HEK293T (cell line): ENCODE data around the gene TBC1D2.

ENCODE experiments used
- ARNT ChIP-seq: fragments of 450-650 bp; IDR thresholded peaks from 2 replicates; pipeline ENCODE4 v1.6.1; 2017; ENCODE audit warnings: mild to moderate bottlenecking
- ELF4 ChIP-seq: fragments of 450-650 bp; IDR thresholded peaks from 2 replicates; pipeline ENCODE4 v1.6.1; 2017; ENCODE audit warnings: antibody characterized with exemption
- FOXA1 ChIP-seq: fragments of 450-650 bp; IDR thresholded peaks from 2 replicates; pipeline ENCODE4 v1.6.1; 2016; ENCODE audit warnings: mild to moderate bottlenecking
- FOXK2 ChIP-seq: fragments of 450-650 bp; IDR thresholded peaks from 2 replicates; pipeline ENCODE4 v1.6.1; 2016; ENCODE audit warnings: mild to moderate bottlenecking
- FOXM1 ChIP-seq: fragments of 450-650 bp; IDR thresholded peaks from 2 replicates; pipeline ENCODE4 v1.6.1; 2017; ENCODE audit warnings: mild to moderate bottlenecking, borderline replicate concordance
- L3MBTL2 ChIP-seq: fragments of 450-650 bp; conservative IDR thresholded peaks from 2 replicates; pipeline ENCODE4 v1.6.1; 2016; ENCODE audit warnings: mild to moderate bottlenecking
- LEF1 ChIP-seq: fragments of 450-650 bp; IDR thresholded peaks from 2 replicates; pipeline ENCODE4 v1.6.1; 2017; ENCODE audit warnings: mild to moderate bottlenecking, borderline replicate concordance
- NFRKB ChIP-seq: fragments of 450-650 bp; IDR thresholded peaks from 2 replicates; pipeline ENCODE4 v1.6.1; 2016; ENCODE audit warnings: mild to moderate bottlenecking, moderate library complexity
- SP1 ChIP-seq: fragments of 450-650 bp; IDR thresholded peaks from 2 replicates; pipeline ENCODE4 v1.6.1; 2017
- SUZ12 ChIP-seq: fragments of 450-650 bp; IDR thresholded peaks from 2 replicates; pipeline ENCODE4 v1.6.1; 2016; ENCODE audit warnings: mild to moderate bottlenecking
- ZNF384 ChIP-seq: fragments of 450-650 bp; IDR thresholded peaks from 2 replicates; pipeline ENCODE4 v1.6.1; 2016

DNA sequence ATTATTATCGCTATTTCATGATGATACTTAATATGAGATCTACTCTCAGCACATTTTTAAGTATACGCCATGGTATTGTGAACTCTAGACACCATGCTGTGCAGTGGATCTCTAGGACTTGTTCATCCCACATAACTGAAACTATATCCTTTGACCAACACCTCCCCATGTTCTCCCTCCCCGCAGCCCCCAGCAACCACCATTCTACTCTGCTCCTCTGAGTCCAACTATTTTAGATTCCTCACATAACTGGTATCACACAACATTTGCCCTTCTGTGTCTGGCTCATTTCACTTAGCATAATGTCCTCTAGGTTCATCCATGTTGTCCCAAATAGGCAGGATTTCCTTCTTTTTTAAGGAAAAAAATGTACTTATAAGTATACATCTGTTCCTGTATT, 6.6 kb upstream of the TBC1D2 start:
- TF ChIP-seq FOXM1 (no peak), ELF4 (no peak), FOXK2 (no peak), SP1 (no peak), NFRKB (no peak), LEF1 (no peak), FOXA1 (no peak), ARNT (no peak), L3MBTL2 (no peak), SUZ12 (no peak), ZNF384 (no peak)
